Femur (tissue), 1 donor: ENCODE results near the gene SUCLA2.

ENCODE experiments used
- DNase-seq: peaks from one replicate; pipeline ENCODE4 v3.0.0-alpha.2; 2017

SUCLA2 gene

DNA sequence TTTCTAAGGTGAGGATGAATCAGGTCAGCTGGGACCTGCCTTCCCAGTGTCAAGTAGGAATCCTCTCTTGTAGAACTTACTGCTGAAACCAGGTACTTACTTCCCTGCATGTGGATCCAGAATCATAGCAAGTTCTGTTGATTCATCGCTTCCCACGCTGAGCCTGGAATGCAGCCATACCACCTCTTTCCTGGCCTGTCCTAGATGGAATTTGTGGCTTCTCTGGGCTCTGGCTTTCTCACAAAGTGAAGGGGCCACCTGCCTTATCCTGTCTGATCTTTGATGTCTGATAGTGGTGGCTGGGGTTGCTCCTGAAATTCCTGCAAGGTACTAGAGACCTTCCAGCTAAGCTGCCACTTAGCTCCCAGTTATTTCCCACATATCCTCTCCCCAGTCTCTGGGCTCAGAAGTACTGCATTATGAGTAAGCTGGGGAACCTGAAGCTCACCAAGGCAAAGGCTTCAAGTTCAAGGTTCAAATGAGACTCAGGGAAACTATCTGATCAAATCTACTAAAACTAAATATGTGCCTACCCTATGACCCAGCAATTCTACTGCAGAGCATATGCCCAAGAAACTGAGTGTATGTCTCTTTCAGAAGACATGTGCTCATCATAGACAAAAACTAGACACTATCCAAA lies 103.5 kb downstream of the SUCLA2 start:
- DNase-seq: no peak

DNA sequence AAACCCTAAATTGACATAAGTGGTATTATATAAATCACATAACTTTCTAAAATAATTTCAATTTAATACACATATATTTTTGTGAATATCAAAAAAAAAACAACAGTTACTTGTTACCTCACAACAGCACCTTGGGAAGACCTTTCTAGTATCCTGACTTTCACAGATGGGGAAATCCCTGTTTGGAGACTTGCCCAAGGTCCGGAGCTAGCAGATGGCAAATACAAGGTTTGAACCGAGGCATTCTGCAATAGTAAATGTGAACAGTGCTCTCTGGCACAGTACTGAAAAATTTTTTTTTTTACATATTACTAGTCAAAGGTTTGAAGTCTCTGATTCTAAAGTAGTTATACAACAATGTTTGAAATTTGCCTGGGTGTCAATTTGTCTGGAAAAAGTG lies 104.5 kb downstream of the SUCLA2 start:
- DNase-seq: no peak

DNA sequence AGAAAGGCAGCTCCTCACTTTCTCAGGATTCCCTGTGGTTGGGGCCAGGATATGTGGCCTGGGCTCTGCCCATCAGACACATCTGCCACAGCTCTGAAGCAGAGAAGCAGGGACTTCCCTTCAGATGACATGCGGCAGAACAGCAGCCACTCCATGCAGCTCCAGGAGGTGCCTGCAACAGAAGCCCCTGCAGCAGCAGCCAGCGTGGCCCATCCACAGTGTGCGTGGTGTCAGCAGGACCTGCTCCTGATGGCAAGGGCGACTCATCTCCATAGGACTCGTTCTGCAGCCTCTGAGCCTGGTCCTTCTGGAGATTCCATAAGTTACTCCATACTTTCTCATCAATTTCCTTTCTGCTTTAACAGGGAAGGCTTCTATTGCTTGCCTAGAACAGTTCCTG lies 105.0 kb downstream of the SUCLA2 start:
- no peak for DNase-seq

GRCh38 chr13:47893527-47893926 lies 107.5 kb downstream of the SUCLA2 start:
- no peak for DNase-seq
